ENCODE data around the gene TJP2. TPM values are rescaled to one million over a fixed set of nuclear protein-coding genes. Genes with fewer than 3 reads are reported as not detected.

TJP2 gene
- total and polyA plus RNA-seq, 2 donors (not counting 3 experiments of a cell fraction or from before 2014, with no cell fraction given): 83.0 to 168 TPM

DNA sequence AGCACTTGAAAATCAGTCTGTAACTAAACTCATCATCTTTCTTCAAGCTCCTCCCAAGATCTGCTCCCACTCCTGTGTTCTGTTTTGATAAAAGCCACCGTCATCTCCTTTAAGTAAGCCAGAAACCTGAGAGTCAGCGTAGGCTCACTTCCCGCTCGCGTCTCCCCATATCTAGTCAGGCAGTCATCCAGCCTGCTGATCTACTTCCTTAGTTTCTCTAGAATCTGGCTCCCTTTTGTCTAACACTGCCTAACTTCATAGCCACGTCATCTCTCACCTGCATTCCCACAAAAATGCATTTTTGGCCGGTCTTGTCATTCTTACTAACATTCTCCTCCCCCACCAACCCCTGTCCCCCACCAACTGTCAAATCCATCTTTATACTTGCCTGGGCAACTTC, 3.0 kb upstream of the TJP2 start:
- TF ChIP-seq EZH2 (IDR thresholded peaks at IDR 0.05; ENCODE audit: borderline replicate concordance, low read depth, low read length, severe bottlenecking) (no peak), FOS (IDR thresholded peaks at IDR 0.05; ENCODE audit: borderline replicate concordance, insufficient read depth, low read length) (peak; percentile 83), POLR2AphosphoS5 (IDR thresholded peaks at IDR 0.05; ENCODE audit: insufficient read depth, low read depth, low read length) (peak; percentile 57), GATA2 (IDR thresholded peaks at IDR 0.05; ENCODE audit: insufficient read depth, insufficient read length, low read depth, low read length) (peak; percentile 98), MYC (IDR thresholded peaks at IDR 0.05; ENCODE audit: low read depth, low read length) (no peak), JUN (IDR thresholded peaks at IDR 0.05; ENCODE audit: borderline replicate concordance, insufficient read depth, insufficient read length, low read depth) (peak; percentile 59), POLR2A (IDR thresholded peaks at IDR 0.05; ENCODE audit: low read depth, low read length) (no peak)
- TF ChIP-seq, protein P1, sequence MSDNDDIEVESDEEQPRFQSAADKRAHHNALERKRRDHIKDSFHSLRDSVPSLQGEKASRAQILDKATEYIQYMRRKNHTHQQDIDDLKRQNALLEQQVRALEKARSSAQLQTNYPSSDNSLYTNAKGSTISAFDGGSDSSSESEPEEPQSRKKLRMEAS (IDR thresholded peaks at IDR 0.05; ENCODE audit: insufficient read depth, insufficient read length): no peak
- TF ChIP-seq, protein P2, sequence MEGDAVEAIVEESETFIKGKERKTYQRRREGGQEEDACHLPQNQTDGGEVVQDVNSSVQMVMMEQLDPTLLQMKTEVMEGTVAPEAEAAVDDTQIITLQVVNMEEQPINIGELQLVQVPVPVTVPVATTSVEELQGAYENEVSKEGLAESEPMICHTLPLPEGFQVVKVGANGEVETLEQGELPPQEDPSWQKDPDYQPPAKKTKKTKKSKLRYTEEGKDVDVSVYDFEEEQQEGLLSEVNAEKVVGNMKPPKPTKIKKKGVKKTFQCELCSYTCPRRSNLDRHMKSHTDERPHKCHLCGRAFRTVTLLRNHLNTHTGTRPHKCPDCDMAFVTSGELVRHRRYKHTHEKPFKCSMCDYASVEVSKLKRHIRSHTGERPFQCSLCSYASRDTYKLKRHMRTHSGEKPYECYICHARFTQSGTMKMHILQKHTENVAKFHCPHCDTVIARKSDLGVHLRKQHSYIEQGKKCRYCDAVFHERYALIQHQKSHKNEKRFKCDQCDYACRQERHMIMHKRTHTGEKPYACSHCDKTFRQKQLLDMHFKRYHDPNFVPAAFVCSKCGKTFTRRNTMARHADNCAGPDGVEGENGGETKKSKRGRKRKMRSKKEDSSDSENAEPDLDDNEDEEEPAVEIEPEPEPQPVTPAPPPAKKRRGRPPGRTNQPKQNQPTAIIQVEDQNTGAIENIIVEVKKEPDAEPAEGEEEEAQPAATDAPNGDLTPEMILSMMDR (IDR thresholded peaks at IDR 0.05; ENCODE audit: extremely low read depth in 1 of 2, insufficient read depth in 1 of 2, low read depth in 1 of 2, low read length in 2 of 2): no peak
- H3K9me3 ChIP-seq (replicated peaks; ENCODE audit: control insufficient read depth, insufficient read depth, low read length): no peaks in the 10 kb centered on the region
- POLR2A ChIA-PET: interaction anchor here (1.2 kb wide), 1 partner anchor 11 kb away, joined by 3 read pairs; no protein-coding TSS in a partner anchor
- no TSS peak for BruUV-seq (replicated peaks)
- no peaks in the 10 kb centered on the region for H4K20me1 ChIP-seq (replicated peaks; ENCODE audit: control insufficient read depth, extremely low read depth, insufficient read depth, low read length)
- no peaks in the 10 kb centered on the region for H3K9me1 ChIP-seq (replicated peaks; ENCODE audit: control insufficient read depth, extremely low read depth, insufficient read depth, low read length)
- dilution Hi-C loops (cut with MboI; ENCODE audit: extremely low pct_ligation_motif_present, low sequenced_read_pairs) (no loop called here), intact Hi-C loops (cut with micrococcal nuclease) (loop anchor here (1.0 kb wide), 2 partner anchors 9 to 74 kb away; no protein-coding TSS in a partner anchor)
- H2AFZ ChIP-seq (ENCODE audit: low read depth, low read length): no peak overlapping the region
- peak overlapping the region; percentile 55 for H3K9ac ChIP-seq (replicated peaks; ENCODE audit: extremely low read depth, insufficient read depth, low read length)
- no peak overlapping the region for H3K4me3 ChIP-seq (replicated peaks in 1 of 3; ENCODE audit: insufficient read depth in 1 of 3, low read depth in 1 of 3, low read length in 3 of 3)
- H3K4me2 ChIP-seq (ENCODE audit: insufficient read depth, low read length): peak overlapping the region; percentile 44
- peaks cover 45% of the 10 kb centered on the region for H3K4me1 ChIP-seq (ENCODE audit: control insufficient read depth, extremely low read depth, insufficient read depth, low read length)
- H3K27me3 ChIP-seq (ENCODE audit: control insufficient read depth in 2 of 2, insufficient read depth in 2 of 2, low read length in 2 of 2): no peaks in the 10 kb centered on the region
- CTCF ChIA-PET: interaction anchor here (0.8 to 2.2 kb wide), 6 partner anchors 9 to 74 kb away, joined by 3 to 17 read pairs (median 6); no protein-coding TSS in a partner anchor
- peak; percentile 89 for DNase-seq (ENCODE audit: low read depth, low spot score)
- peak; percentile 96 for FAIRE-seq
- peak overlapping the region; percentile 89 for H3K27ac ChIP-seq (ENCODE audit: insufficient read depth, low read depth, low read length)
- peaks cover 46% of the 10 kb centered on the region for H3K79me2 ChIP-seq (ENCODE audit: control insufficient read depth, insufficient read depth, low read length)
- no peaks in the 10 kb centered on the region for H3K36me3 ChIP-seq (ENCODE audit: control insufficient read depth in 2 of 2, extremely low read depth in 1 of 2, insufficient read depth in 2 of 2, low read length in 2 of 2)

Data from endothelial cell of umbilical vein (primary cell).